ENCODE measurements around the gene MPP3.
"Not testable (repeated sequence)": the region's sequence is repeated elsewhere in the genome, so short reads cannot be mapped to it uniquely, and the experiment has no call there.

The MPP3 gene

GRCh38 chr17:43852571-43852970 lies 19.6 kb upstream of the MPP3 start:
- H3K27ac Mint-ChIP-seq: no peak overlapping the region
- peaks cover 68% of the 10 kb centered on the region for H3K27me3 Mint-ChIP-seq
- H3K36me3 Mint-ChIP-seq (ENCODE audit: low read depth): no peaks in the 10 kb centered on the region
- intact Hi-C loops (cut with micrococcal nuclease): no loop called here
- H3K4me3 Mint-ChIP-seq: no peak overlapping the region
- no peaks in the 10 kb centered on the region for H3K9me3 Mint-ChIP-seq
- peaks cover 21% of the 10 kb centered on the region for H3K4me1 Mint-ChIP-seq (ENCODE audit: low read depth)

GRCh38 chr17:43849116-43849515 lies 16.2 kb upstream of the MPP3 start:
- Mint-ChIP-seq H3K9me3 (no peaks in the 10 kb centered on the region), H3K27ac (no peak overlapping the region), H3K4me1 (ENCODE audit: low read depth) (peaks cover 42% of the 10 kb centered on the region), H3K4me3 (no peak overlapping the region), H3K27me3 (peaks cover 42% of the 10 kb centered on the region), H3K36me3 (ENCODE audit: low read depth) (no peaks in the 10 kb centered on the region)
- intact Hi-C loops (cut with micrococcal nuclease): loop anchor here (5.0 kb wide), 1 partner anchor 72 kb away; the partner anchor contains the start of gene DUSP3

GRCh38 chr17:43848601-43849000 lies 15.7 kb upstream of the MPP3 start:
- Mint-ChIP-seq H3K4me1 (ENCODE audit: low read depth) (peaks cover 42% of the 10 kb centered on the region), H3K27me3 (peaks cover 38% of the 10 kb centered on the region), H3K9me3 (no peaks in the 10 kb centered on the region), H3K4me3 (no peak overlapping the region), H3K27ac (no peak overlapping the region), H3K36me3 (ENCODE audit: low read depth) (no peaks in the 10 kb centered on the region)
- intact Hi-C loops (cut with micrococcal nuclease): loop anchor here (5.0 kb wide), 1 partner anchor 71 kb away; the partner anchor contains the start of gene DUSP3

- Mint-ChIP-seq H3K36me3 (ENCODE audit: low read depth) (no peaks in the 10 kb centered on the region), H3K27ac (peak within 1 kb of the TSS; percentile 37), H3K4me3 (no peak within 1 kb of the TSS), H3K9me3 (no peaks in the 10 kb centered on the region), H3K4me1 (ENCODE audit: low read depth) (peaks cover 40% of the 10 kb centered on the region), H3K27me3 (peaks cover 30% of the 10 kb centered on the region)
- intact Hi-C loops (cut with micrococcal nuclease): loop anchor here (1.0 to 5.0 kb wide), 2 partner anchors 70 to 153 kb away; partner anchors contain the start of gene DUSP3
These were observed 14.0 kb upstream of the MPP3 start, which contains the start of gene CD300LG for GRCh38 chr17:43846963-43847371. Gene CD300LG (plus strand): TSS chr17:43847176. CDS start chr17:43847217, 41 bp downstream.

DNA sequence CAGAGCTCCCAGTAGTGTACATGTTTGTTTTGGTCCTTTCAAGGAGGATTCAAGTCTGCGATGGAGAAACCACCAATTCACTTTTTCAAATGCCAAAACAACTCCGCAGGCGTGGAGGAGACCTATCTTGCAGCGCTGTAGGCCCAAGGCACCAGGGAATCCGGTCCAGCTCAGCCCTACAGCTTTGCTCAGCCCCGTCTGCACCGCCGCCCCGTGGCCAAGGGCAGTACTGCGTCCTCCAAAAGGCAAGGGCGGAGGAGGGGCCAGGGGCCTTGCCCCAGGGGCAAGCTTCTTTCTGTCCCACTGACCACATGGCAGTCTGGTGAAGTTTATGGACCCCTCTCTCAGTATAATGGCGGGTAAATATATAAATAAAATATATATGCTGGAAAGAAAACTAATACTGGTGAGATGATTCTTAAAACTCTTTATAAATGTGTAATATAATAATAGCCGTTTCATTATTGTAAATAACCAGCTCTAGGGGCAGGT lies 13.3 kb upstream of the MPP3 start:
- H3K4me1 Mint-ChIP-seq (ENCODE audit: low read depth): peaks cover 33% of the 10 kb centered on the region
- no peak overlapping the region for H3K4me3 Mint-ChIP-seq
- no peaks in the 10 kb centered on the region for H3K36me3 Mint-ChIP-seq (ENCODE audit: low read depth)
- intact Hi-C loops (cut with micrococcal nuclease): loop anchor here (1.0 to 5.0 kb wide), 2 partner anchors 69 to 152 kb away; partner anchors contain the start of gene DUSP3
- H3K9me3 Mint-ChIP-seq: no peaks in the 10 kb centered on the region
- H3K27me3 Mint-ChIP-seq: peaks cover 29% of the 10 kb centered on the region
- peak overlapping the region; percentile 37 for H3K27ac Mint-ChIP-seq

GRCh38 chr17:43845766-43846165 lies 12.8 kb upstream of the MPP3 start:
- H3K27ac Mint-ChIP-seq: peak overlapping the region; percentile 15
- peaks cover 32% of the 10 kb centered on the region for H3K27me3 Mint-ChIP-seq
- H3K9me3 Mint-ChIP-seq: no peaks in the 10 kb centered on the region
- no peak overlapping the region for H3K4me3 Mint-ChIP-seq
- H3K36me3 Mint-ChIP-seq (ENCODE audit: low read depth): no peaks in the 10 kb centered on the region
- H3K4me1 Mint-ChIP-seq (ENCODE audit: low read depth): peaks cover 31% of the 10 kb centered on the region
- intact Hi-C loops (cut with micrococcal nuclease): loop anchor here (1.0 to 5.0 kb wide), 2 partner anchors 68 to 151 kb away; partner anchors contain the start of gene DUSP3

DNA sequence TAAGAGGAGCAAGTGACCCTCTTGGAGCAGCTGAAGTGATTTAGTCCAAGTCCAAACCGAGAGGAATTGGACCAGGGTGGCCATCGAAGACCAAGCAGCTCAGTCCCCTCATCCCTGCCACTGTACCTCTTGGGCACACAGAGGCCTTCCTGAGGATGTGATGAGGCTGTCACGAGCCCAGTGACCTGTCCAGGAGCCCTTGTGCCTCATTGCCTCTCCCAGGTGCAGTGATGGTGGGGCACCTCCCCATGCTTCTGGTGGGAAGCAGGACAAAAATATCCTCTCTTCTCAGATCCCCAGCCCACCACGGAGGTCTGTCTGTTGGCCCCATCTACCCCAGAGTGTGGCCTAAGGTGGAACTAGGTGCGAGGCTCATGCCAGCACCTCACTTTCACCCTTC lies 11.3 kb upstream of the MPP3 start:
- Mint-ChIP-seq H3K27me3 (peaks cover 40% of the 10 kb centered on the region), H3K36me3 (ENCODE audit: low read depth) (no peaks in the 10 kb centered on the region), H3K27ac (no peak overlapping the region), H3K9me3 (no peaks in the 10 kb centered on the region), H3K4me3 (no peak overlapping the region), H3K4me1 (ENCODE audit: low read depth) (peaks cover 41% of the 10 kb centered on the region)
- intact Hi-C loops (cut with micrococcal nuclease): no loop called here

- H3K4me3 Mint-ChIP-seq: no peak overlapping the region
- H3K36me3 Mint-ChIP-seq (ENCODE audit: low read depth): no peaks in the 10 kb centered on the region
These were observed 10.0 kb upstream of the MPP3 start for GRCh38 chr17:43842975-43843325.

GRCh38 chr17:43842091-43842974 lies 9.4 kb upstream of the MPP3 start:
- H3K9me3 Mint-ChIP-seq; intact Hi-C loops (cut with micrococcal nuclease); H3K4me3 Mint-ChIP-seq; H3K36me3 Mint-ChIP-seq (ENCODE audit: low read depth); H3K27ac Mint-ChIP-seq: not testable (repeated sequence)
- Mint-ChIP-seq H3K4me1 (ENCODE audit: low read depth) (peaks cover 28% of the 10 kb centered on the region), H3K27me3 (peaks cover 33% of the 10 kb centered on the region)

More at GRCh38 chr17:43842975-43843325, 10.0 kb upstream of the MPP3 start:
- Mint-ChIP-seq H3K27ac (no peak overlapping the region), H3K27me3 (peaks cover 37% of the 10 kb centered on the region), H3K4me1 (ENCODE audit: low read depth) (peaks cover 33% of the 10 kb centered on the region), H3K9me3 (no peaks in the 10 kb centered on the region)
- intact Hi-C loops (cut with micrococcal nuclease): no loop called here

DNA sequence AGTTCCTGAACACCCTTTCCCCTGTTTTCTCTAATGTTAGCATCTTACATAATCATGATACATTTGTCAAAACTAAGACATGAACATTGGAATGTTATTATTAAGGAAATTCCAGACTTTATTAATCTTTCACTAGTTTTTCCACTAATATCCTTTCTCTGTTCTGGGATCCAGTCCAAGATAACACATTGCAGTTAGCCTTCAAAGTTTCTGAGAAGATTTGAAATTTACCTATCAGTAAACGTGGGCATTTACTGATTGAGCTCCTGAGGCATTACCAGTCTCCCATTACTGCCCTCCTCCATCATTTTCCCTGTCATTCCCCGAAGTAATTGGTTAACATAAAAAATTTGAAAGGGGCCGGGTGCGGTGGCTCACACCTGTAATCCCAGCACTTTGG lies 8.3 kb upstream of the MPP3 start:
- H3K4me3 Mint-ChIP-seq: no peak overlapping the region
- H3K9me3 Mint-ChIP-seq: no peaks in the 10 kb centered on the region
- intact Hi-C loops (cut with micrococcal nuclease): no loop called here
- H3K36me3 Mint-ChIP-seq (ENCODE audit: low read depth): no peaks in the 10 kb centered on the region
- no peak overlapping the region for H3K27ac Mint-ChIP-seq
- peaks cover 17% of the 10 kb centered on the region for H3K4me1 Mint-ChIP-seq (ENCODE audit: low read depth)
- peaks cover 33% of the 10 kb centered on the region for H3K27me3 Mint-ChIP-seq

DNA sequence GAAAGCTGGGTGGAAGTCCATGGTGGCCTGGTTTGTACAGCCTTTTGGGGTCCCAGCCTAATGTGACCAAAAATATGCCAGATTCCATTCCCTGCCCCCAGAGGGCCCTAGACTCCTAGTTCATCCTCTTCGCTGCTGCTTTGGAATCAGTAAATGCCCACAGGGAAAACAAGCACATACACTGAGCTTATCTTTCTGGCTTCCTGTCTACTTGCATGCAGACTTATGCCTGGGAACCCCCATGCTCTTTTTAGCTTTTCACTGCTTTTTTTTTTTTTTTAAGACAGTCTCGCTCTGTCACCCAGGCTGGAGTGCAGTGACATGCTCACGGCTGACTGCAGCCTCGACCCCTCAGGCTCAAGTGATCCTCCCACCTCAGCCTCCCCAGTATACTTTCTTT lies 7.9 kb upstream of the MPP3 start:
- intact Hi-C loops (cut with micrococcal nuclease): no loop called here
- peaks cover 13% of the 10 kb centered on the region for H3K4me1 Mint-ChIP-seq (ENCODE audit: low read depth)
- no peak overlapping the region for H3K27ac Mint-ChIP-seq
- no peaks in the 10 kb centered on the region for H3K9me3 Mint-ChIP-seq
- H3K27me3 Mint-ChIP-seq: peaks cover 34% of the 10 kb centered on the region
- no peaks in the 10 kb centered on the region for H3K36me3 Mint-ChIP-seq (ENCODE audit: low read depth)
- no peak overlapping the region for H3K4me3 Mint-ChIP-seq

DNA sequence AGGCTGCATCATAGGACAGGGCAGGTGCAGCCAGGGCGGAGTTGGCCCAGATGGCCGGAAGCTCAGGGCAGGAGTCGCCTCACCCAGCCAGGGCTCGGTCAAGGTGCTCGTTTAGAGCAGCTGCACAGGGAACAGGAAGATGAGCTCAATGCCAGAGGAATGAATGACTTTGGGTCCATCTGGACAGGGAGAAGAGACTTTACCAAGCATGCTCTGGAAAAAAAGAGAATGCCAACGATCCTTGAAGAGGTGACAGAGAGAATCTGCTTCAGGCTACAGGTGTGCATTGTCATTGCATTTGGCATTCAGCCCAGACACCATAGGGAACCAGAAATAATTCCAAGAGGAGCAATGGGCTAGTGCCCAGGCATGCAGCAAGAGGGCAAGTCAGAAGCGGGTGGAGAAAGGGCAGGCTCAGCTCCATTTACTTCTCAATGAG lies 6.7 kb upstream of the MPP3 start:
- Mint-ChIP-seq H3K4me1 (ENCODE audit: low read depth) (peaks cover 10% of the 10 kb centered on the region), H3K9me3 (no peaks in the 10 kb centered on the region), H3K36me3 (ENCODE audit: low read depth) (no peaks in the 10 kb centered on the region), H3K27me3 (peaks cover 41% of the 10 kb centered on the region), H3K27ac (no peak overlapping the region), H3K4me3 (no peak overlapping the region)
- intact Hi-C loops (cut with micrococcal nuclease): no loop called here

- Mint-ChIP-seq H3K27me3 (peaks cover 39% of the 10 kb centered on the region), H3K4me3 (no peak overlapping the region), H3K4me1 (ENCODE audit: low read depth) (peaks cover 29% of the 10 kb centered on the region), H3K36me3 (ENCODE audit: low read depth) (peaks cover 11% of the 10 kb centered on the region), H3K27ac (no peak overlapping the region), H3K9me3 (no peaks in the 10 kb centered on the region)
- intact Hi-C loops (cut with micrococcal nuclease): loop anchor here (5.0 kb wide), 1 partner anchor 57 kb away; the partner anchor contains the start of gene DUSP3
These were observed 1.2 kb upstream of the MPP3 start for GRCh38 chr17:43834106-43834505.

Measured in dendritic cell treated with granulocyte-macrophage colony-stimulating factor and Interleukin-4, amounts not matched to agents 40 ng/mL and 50 ng/mL, for 4 days (primary cell).